Ectodermal cell (in vitro differentiated cells): Measurements from ENCODE around the gene CCDC12.

Experiments used
- H3K27ac ChIP-seq: 2 replicates; pipeline ENCODE4 v1.7.0; 2013; ENCODE audit warnings: mild to moderate bottlenecking, low read depth, low read length; ENCODE audit not compliant: insufficient read depth, poor library complexity, severe bottlenecking
- H3K27me3 ChIP-seq: 2 replicates; pipeline ENCODE4 v1.7.0; 2013; ENCODE audit warnings: mild to moderate bottlenecking, low read length; ENCODE audit not compliant: insufficient read depth, control insufficient read depth, poor library complexity, severe bottlenecking
- H3K36me3 ChIP-seq: one replicate; pipeline ENCODE4 v1.7.0; 2013; ENCODE audit warnings: low read length; ENCODE audit not compliant: control insufficient read depth, insufficient read depth
- H3K4me1 ChIP-seq: one replicate; pipeline ENCODE4 v1.7.0; 2013; ENCODE audit warnings: low read length; ENCODE audit not compliant: control insufficient read depth, insufficient read depth
- H3K4me3 ChIP-seq: 2 replicates; pipeline ENCODE4 v1.7.0; 2013; ENCODE audit warnings: low read depth, low read length, control low read depth; ENCODE audit not compliant: insufficient read depth
- H3K9me3 ChIP-seq: 2 replicates; pipeline ENCODE4 v1.7.0; 2013; ENCODE audit warnings: mild to moderate bottlenecking, low read length, moderate library complexity; ENCODE audit not compliant: control insufficient read depth
- WGBS, 2 experiments: methylation state at CpG; one replicate each; pipeline ENCODE4 v1.1.7; 2013; ENCODE audit warnings: missing lambda C conversion rate in 2 of 2; 5-methylcytosine and 5-hydroxymethylcytosine counted together

The CCDC12 gene

GRCh38 chr3:47007482-47008233, 31.1 kb upstream of the CCDC12 start:
- Histone ChIP-seq H3K4me3 (no peak overlapping the region), H3K27me3 (no peaks in the 10 kb centered on the region), H3K9me3 (no peaks in the 10 kb centered on the region), H3K4me1 (no peaks in the 10 kb centered on the region), H3K36me3 (no peaks in the 10 kb centered on the region), H3K27ac (no peak overlapping the region)
- 94 to 95% methylated on average over 16 of the region's 16 CpGs for WGBS, 2 experiments

DNA sequence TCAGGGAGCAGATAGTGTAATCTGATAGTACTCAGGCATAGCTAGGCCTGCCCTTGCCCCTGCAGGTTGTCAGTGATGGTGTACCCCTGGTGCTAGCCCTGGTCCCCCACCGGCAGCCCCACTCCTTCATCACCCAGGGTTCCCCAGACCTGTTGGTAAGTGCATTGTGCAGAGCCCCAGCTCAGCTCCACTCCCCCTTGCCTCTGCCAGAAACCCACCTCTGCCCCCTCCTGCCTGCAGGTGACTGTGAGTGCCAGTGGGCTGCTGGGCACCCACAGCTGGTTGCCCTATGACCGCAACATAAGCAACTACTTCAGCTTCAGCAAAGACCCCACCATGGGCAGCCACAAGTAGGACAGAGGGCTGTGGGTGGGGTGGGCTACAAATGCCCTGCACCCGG, 30.5 kb upstream of the CCDC12 start:
- H3K4me3 ChIP-seq = no peak overlapping the region
- H3K36me3 ChIP-seq = no peaks in the 10 kb centered on the region
- H3K27me3 ChIP-seq = no peaks in the 10 kb centered on the region
- 86 to 91% methylated on average over 3 of the region's 3 CpGs for WGBS, 2 experiments
- H3K4me1 ChIP-seq = no peaks in the 10 kb centered on the region
- no peak overlapping the region for H3K27ac ChIP-seq
- no peaks in the 10 kb centered on the region for H3K9me3 ChIP-seq

GRCh38 chr3:47006145-47006651, 29.7 kb upstream of the CCDC12 start:
- WGBS, 2 experiments = 91 to 96% methylated on average over 9 of the region's 9 CpGs
- H3K4me1 ChIP-seq = no peaks in the 10 kb centered on the region
- H3K36me3 ChIP-seq = no peaks in the 10 kb centered on the region
- no peaks in the 10 kb centered on the region for H3K9me3 ChIP-seq
- H3K27ac ChIP-seq = no peak overlapping the region
- no peak overlapping the region for H3K4me3 ChIP-seq
- H3K27me3 ChIP-seq = no peaks in the 10 kb centered on the region

DNA sequence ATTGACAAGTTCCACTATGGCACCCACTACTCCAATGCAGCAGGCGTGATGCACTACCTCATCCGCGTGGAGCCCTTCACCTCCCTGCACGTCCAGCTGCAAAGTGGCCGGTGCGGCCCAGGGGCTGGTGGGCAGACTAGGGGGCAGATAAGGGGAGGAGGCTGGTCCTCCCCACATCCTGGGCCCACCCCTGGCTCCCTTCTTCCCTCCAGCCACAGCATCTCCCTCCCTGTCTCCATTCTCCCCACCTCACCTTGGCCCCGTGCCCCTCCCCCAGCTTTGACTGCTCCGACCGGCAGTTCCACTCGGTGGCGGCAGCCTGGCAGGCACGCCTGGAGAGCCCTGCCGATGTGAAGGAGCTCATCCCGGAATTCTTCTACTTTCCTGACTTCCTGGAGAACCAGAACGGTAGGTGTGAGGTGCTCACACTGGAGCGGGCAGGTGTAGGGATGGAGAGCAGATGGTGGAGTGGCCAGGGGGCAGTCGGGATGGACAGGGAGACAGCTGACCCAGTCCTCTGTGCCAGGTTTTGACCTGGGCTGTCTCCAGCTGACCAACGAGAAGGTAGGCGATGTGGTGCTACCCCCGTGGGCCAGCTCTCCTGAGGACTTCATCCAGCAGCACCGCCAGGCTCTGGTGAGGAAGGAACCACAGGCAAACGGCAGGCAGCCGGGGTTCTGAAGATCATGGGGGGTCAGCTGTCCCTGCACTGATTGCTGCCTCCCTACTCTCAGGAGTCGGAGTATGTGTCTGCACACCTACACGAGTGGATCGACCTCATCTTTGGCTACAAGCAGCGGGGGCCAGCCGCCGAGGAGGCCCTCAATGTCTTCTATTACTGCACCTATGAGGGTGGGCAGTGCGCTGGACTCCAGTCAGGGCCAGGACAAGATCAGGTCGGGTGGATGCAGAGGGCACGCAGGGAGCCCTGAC, 28.9 kb upstream of the CCDC12 start:
- Histone ChIP-seq H3K27me3 (no peaks in the 10 kb centered on the region), H3K9me3 (no peaks in the 10 kb centered on the region), H3K4me3 (no peak overlapping the region), H3K4me1 (no peaks in the 10 kb centered on the region), H3K27ac (no peak overlapping the region), H3K36me3 (no peaks in the 10 kb centered on the region)
- 90 to 92% methylated on average over 32 of the region's 32 CpGs for WGBS, 2 experiments

DNA sequence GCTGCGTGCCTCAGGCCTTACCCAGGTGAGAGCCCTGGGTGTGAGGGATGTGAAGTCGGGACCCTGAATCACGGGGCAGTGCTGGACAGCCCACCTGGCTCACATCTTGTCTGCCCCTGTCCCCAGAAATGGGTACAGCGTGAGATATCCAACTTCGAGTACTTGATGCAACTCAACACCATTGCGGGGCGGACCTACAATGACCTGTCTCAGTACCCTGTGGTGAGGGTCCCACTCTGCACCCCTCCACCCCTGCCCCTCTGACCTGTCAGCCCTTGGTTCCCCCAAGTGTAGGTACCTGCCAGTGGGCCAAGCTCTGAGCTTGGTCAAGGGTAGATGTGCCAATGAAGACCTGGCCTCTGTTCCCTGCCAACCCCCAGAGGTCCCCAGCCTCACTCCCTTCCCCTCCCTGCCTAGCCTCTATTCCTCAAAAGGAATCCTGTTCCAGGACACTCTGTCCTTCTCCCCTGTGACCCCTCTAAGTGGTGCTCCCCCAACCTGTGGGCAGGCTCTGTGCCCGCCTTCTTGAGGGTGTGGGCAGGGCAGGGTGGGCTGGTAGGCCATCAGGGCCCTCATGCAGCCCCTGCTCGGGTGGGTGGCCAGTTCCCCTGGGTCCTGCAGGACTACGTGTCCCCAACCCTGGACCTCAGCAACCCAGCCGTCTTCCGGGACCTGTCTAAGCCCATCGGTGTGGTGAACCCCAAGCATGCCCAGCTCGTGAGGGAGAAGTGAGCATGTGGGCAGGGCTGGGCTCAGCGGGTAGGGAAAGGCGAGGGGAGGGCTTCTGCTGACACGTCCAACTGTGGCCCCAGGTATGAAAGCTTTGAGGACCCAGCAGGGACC, 28.0 kb upstream of the CCDC12 start:
- Histone ChIP-seq H3K9me3 (no peaks in the 10 kb centered on the region), H3K4me3 (no peak overlapping the region), H3K36me3 (no peaks in the 10 kb centered on the region), H3K27me3 (no peaks in the 10 kb centered on the region), H3K27ac (no peak overlapping the region), H3K4me1 (no peaks in the 10 kb centered on the region)
- WGBS, 2 experiments = 95 to 97% methylated on average over 17 of the region's 17 CpGs

GRCh38 chr3:47003461-47004368, 27.2 kb upstream of the CCDC12 start:
- H3K9me3 ChIP-seq = no peaks in the 10 kb centered on the region
- H3K27ac ChIP-seq = no peak overlapping the region
- WGBS, 2 experiments = 94 to 95% methylated on average over 27 of the region's 27 CpGs
- H3K4me3 ChIP-seq = no peak overlapping the region
- no peaks in the 10 kb centered on the region for H3K4me1 ChIP-seq
- H3K36me3 ChIP-seq = no peaks in the 10 kb centered on the region
- H3K27me3 ChIP-seq = no peaks in the 10 kb centered on the region

DNA sequence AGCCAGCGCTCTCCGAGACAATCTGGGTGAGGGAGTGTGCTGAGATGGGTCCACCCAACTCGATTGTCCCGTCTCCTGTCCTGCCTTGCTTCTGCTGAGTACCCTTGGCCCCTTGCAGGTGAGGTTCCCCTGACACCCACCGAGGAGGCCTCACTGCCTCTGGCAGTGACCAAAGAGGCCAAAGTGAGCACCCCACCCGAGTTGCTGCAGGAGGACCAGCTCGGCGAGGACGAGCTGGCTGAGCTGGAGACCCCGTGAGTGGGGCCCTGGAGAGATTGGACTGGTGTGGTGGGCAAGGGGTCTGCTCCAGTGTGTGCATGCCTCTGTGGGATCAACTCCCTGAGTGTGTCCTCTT, 26.5 kb upstream of the CCDC12 start:
- Histone ChIP-seq H3K27ac (no peak overlapping the region), H3K4me1 (no peaks in the 10 kb centered on the region), H3K4me3 (no peak overlapping the region), H3K36me3 (no peaks in the 10 kb centered on the region), H3K9me3 (no peaks in the 10 kb centered on the region), H3K27me3 (no peaks in the 10 kb centered on the region)
- WGBS, 2 experiments = 93 to 94% methylated on average over 10 of the region's 10 CpGs

DNA sequence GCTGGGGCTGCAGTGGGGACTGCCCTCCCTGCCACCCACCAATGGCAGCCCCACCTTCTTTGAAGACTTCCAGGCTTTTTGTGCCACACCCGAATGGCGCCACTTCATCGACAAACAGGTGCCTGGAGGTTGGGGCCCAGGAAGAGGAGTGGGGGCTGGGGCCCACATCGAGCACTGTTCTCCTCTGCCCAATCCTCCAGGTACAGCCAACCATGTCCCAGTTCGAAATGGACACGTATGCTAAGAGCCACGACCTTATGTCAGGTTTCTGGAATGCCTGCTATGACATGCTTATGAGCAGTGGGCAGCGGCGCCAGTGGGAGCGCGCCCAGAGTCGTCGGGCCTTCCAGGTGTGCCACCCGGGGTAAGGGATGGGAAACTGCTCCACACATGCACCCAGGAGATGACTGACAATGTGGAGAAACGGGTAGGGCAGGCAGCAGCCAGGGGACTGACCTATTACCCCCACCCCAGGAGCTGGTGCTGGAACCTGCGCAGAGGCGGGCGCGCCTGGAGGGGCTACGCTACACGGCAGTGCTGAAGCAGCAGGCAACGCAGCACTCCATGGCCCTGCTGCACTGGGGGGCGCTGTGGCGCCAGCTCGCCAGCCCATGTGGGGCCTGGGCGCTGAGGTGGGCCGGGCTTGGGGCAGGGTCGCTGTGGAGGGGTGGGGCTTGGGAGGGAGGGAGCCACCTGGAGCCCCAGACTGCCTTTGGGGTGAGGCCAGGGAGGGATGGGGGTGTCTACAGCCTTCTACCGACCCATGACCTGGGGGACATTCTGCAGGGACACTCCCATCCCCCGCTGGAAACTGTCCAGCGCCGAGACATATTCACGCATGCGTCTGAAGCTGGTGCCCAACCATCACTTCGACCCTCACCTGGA, 25.9 kb upstream of the CCDC12 start:
- no peak overlapping the region for H3K27ac ChIP-seq
- H3K36me3 ChIP-seq = no peaks in the 10 kb centered on the region
- 86 to 87% methylated on average over 35 of the region's 35 CpGs for WGBS, 2 experiments
- H3K4me3 ChIP-seq = no peak overlapping the region
- H3K4me1 ChIP-seq = no peaks in the 10 kb centered on the region
- H3K9me3 ChIP-seq = no peaks in the 10 kb centered on the region
- H3K27me3 ChIP-seq = no peaks in the 10 kb centered on the region
